CD4-positive, alpha-beta T cell treated with Interleukin-2 at 100 ng/mL for 4 hours (primary cell): Measurements from ENCODE around the gene PPP1R15B.
A peak's percentile ranks its signal among the peaks of the same experiment; 100 is the strongest.

Experiments
- DNase-seq: peaks from one replicate; pipeline ENCODE4 v3.0.0-alpha.2; 2020; ENCODE audit warnings: low spot score

PPP1R15B gene

GRCh38 chr1:204411451-204412204 lies at the start of gene PPP1R15B:
TSS of gene PPP1R15B (minus strand) at chr1:204411817. CDS start at chr1:204411411, 406 bp downstream.
- DNase-seq = peak; percentile 99

GRCh38 chr1:204460346-204460745 lies 48.7 kb upstream of the PPP1R15B start:
- DNase-seq = no peak

GRCh38 chr1:204459706-204460105 lies 48.1 kb upstream of the PPP1R15B start:
- no peak for DNase-seq

DNA sequence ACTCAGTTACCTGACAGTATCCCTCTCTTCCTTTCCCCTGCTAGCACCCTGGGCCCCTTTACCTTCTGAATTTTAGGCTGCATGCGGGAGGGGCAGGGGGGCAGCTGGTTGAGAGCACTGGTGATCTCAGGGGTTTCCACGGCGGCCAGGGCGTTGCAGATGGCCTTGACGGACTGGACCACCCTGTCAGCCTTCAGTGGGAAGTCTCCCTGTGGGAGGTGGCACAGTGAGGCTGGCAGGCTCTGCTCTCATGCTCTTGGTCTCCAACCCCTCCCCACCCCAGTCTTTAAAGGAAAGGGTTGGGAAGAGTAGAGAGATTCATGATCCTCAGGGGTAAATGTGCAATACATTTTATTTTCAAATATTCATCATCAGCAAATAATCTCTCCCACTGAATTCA lies 46.0 kb upstream of the PPP1R15B start:
- no peak for DNase-seq

GRCh38 chr1:204456826-204457442 lies 45.3 kb upstream of the PPP1R15B start:
- DNase-seq = no peak

DNA sequence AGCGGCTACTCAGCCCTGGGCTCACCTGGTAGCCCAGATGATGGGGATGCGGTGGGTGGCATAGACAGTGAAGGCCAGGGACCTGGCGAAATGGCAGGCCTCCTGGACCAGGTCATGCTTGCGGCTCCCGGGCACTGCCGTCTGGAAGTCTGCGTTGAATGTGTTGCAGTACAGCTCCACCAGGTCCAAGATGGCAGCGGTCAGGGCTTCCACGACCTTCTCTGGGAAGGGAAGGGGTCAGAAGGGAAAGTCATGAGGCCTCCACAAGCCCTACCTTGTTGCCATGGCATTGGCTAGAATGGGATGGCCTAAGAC lies 44.2 kb upstream of the PPP1R15B start:
- DNase-seq = no peak

GRCh38 chr1:204455063-204455830 lies 43.6 kb upstream of the PPP1R15B start:
- no peak for DNase-seq

DNA sequence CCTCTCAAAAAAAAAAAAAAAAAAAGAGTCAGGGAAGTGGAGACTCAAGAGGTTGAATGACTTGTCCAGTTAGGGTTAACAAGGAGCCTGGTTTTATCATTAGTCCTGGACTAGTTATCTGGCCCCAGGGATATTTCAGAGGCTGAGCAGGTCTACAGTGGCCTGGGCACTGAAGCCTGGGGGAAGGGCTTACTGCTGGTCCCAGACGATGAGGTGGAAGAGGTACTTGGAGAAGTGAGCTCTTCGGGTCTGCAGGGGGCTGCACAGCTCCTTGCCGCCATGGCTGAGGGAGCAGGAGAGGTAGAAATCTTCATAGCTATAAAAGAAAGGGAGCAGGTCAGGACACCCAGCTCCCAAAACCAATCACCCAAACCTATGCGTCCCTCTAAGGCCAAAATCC lies 42.9 kb upstream of the PPP1R15B start:
- no peak for DNase-seq

DNA sequence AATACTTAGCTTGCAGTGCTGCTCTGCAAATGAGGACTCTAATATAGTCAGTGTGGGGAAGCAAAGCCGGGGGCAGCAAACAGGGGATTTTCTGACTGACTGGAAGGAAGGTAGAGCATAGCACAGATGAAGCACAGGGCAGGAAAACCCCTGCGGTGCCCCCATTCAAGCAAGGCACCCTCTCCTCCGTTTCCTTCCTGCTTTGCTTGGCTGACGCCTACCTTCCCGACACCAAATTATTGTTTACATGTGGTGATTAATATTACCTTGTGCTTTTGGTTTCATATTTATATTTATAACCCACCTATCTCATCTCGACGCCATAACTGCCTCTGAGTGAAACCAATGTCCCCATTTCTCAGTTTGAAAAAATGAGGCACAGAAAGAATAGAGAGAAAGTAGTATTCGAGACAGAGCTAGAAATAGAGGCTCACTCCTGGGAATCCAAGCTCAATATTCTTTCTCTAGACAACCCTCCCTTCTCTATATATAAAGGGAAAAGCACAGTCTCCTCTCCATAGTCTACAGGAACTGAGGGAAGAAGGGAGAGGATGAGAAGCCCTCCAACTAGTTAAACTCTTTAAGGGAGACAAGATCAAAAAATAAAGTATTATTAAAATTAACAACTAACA lies 41.6 kb upstream of the PPP1R15B start:
- DNase-seq = peak; percentile 89

GRCh38 chr1:204451352-204452124 lies 39.9 kb upstream of the PPP1R15B start:
- no peak for DNase-seq

DNA sequence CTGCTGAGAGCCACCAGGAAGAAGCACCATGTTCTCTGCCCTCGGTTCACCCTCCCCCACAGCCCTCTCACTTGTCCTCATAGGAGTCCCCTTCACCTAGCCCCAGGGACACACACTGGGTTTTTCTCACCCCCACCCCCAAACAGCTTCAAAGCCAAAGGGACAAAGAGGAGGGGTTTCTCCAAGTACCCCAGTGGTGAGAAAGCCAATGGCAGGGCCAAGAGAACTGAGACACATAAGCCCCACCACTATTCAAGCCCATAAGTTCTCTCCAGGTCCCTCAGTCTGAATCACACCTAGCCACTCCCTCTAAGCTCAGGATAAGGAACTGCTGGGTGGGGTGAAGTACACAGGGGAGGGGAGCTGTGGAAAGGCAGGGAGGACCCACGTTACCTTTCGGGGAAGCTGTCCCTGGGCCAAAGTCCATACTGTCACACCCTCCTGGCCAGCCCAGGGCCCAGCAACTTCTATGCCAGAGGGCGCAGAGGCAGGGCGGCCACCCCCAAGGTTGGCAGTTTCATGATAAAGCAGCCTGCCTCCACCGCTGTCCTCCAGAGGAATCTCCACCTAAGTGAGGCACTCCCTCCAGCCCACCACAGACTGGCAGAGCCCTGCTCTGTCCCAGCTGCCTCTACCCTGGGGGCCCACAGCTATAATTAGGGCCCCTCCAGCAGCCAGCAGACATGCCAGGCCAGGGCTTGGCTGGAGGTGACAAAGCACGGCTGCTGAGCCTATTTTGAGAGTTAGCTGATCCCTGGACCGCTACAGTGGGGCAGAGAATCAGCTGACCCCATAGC lies 39.0 kb upstream of the PPP1R15B start:
- no peak for DNase-seq

GRCh38 chr1:204449678-204450280 lies 38.2 kb upstream of the PPP1R15B start:
- DNase-seq = no peak

DNA sequence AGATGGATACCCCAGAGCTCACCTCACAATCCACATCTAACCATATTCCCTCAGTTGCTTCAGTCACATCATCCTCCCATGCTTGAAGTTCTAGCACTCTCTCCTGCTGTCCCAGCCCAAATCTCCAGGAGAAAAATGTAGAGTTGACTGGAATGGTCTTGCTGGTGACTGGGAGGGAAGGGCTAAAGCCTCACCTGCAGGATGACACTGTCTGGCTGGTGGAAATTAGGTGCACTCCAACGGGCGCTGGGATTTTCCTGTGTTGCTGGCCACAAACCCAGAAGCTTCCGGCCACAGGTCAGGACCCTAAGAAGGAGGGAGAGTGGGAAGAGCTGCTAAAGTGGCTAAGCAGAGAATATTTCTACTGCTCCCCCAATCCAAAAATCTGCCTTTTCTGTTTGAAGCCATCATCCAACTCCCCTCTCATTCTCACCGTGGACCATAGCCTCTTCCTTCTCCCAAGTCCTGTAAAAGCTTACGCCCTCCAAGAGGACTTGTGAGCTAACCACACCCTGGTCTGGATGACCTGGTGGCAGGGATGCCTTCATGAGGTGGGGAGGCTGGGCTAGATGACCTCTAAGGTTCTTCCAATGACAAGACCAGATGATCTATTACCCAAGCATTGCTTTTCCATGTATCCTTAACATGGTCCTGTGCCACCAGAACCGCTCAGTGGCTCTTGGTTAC lies 37.5 kb upstream of the PPP1R15B start:
- no peak for DNase-seq

- DNase-seq = no peak
Observed at GRCh38 chr1:204448344-204448964, 36.8 kb upstream of the PPP1R15B start.

- DNase-seq = no peak
Observed at GRCh38 chr1:204447736-204448135, 36.1 kb upstream of the PPP1R15B start.

DNA sequence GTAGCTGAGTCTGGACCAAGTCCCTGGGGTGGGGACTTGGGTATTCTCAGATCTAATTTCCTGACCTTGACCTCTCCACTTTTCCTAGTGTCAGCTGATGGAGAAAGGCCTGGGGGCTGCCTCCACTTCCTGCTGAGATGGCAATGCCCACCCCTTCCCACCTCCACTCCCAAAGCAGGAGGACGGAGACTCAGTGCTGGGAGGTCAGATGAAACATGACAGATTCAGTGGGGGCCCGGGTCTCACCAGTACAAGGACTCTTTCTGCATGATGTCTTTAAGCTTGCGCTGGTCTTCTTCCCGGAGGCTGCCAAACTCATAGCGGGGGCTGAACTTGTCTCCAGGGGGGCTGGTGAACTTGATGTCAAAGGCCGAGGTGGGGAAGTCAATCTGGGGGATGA lies 35.6 kb upstream of the PPP1R15B start:
- no peak for DNase-seq

DNA sequence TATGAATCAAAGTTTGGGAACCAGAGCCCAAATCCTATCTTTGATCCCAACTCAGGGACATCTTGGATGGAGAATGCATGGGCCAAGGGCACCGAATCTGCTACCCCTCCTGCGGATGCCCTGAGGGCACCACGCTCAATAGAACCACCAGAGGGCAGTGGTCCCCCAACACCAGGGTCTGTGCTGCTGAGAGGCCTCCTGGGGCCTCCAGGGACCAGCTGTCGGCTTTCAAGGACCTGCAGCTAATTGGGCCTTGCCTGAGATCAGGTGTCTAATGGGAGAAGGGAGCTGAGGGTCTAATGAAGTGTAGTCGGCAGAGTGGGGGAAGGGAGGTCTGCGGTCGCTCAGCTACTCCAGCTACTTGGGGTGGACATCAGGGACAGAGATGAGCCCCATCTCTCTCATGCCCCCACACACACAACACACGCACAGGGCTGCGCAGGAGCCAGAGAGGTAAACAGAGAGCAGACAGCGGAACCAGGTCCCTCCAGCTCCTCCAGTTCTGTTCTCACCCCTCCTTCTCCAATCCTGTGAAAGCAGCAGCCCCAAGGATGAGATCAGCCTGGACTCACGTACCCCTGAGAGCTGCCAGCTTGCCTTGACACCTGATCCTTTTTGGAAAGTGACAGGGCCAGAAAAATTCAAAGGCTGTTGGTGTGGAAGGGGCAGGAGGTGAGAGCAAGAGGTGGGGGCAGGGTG lies 34.9 kb upstream of the PPP1R15B start:
- peak; percentile 85 for DNase-seq

DNA sequence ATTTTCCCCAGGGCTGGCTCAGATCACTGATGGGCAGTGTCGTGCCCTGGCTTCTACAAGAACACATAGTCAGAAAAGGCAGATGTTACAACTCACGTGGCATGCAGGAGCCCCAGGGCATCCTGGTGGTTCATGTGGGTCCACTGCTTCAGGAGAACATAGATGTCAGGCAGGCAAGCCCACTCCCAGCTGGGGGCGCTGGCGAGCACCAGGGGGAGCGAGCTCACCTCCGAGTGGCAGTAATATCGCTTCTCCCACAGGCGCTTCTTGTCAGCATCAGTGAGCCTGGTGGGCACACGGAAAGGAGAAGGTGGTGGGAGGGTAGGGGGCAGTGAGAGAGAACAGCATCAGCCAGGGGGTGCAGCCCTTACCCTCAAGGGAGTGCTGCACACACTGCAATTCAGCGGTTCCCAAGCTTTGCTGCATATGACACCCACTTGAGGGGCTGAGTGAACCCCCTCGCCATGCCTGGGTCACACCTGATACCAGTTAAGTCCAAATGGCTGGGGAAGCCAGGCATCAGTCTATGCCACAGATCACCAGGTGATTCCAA lies 34.3 kb upstream of the PPP1R15B start:
- peak; percentile 40 for DNase-seq
